ENCODE measurements around the gene NAV2.

NAV2 gene

DNA sequence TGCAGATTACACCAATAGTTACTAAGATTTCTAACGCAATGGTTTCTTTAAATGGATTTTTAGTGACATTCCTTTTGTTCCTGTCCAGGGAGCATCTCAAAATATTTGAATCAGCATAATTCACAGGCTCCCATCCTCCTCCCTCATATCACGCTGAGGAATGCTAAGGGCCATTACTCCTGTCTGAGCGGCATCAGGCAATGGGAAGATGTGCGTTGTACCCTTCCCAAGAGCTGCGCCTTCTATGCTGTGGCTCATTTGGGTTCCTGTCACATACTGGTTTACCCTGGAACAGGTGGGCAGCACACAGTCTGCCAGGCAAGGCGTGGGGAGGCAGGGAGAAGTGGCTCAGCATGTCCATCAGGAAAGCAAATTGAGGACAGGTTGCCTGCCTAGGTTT is 325.8 kb downstream of the NAV2 start:
- DNase-seq (ENCODE audit: low read depth) = no peak

DNA sequence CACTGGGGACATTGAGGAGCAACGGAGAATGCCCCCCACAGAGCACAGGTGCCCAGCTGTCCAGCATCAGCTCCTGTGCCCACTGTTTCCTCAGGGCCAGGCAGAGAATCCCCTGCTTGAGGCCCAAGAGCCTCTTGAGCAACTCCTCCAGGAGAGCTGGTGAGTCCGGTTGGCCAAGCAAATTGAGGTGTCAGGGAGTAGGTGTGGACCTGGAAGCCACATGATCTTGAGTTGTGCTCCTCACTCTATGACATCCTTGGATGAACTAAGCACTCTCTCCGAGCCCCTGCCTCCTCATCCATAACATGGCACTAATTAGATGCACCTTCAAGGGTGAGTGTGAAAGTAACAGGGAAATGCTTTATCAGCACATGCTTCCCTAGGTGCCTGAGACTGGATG is 326.3 kb downstream of the NAV2 start:
- DNase-seq (ENCODE audit: low read depth) = no peak

DNA sequence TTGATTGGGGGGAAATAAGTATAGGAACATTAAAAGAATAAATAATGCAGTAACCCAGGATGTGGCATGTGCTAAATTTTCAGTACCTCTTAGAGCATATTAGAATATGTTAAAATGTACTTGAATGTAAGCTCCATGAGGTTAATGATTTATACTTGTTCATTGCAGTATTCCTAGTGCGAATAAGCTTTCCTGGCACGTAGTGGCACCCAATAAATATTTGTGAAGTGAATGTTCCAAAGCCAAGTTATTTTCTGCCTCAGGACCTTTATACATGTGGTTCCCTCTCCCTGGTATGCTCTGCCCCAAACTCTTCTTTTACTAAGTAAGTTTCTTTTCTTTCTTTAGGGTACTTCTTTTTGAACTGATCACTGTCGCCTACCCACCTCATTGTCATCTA is 328.9 kb downstream of the NAV2 start:
- no peak for DNase-seq (ENCODE audit: low read depth)

DNA sequence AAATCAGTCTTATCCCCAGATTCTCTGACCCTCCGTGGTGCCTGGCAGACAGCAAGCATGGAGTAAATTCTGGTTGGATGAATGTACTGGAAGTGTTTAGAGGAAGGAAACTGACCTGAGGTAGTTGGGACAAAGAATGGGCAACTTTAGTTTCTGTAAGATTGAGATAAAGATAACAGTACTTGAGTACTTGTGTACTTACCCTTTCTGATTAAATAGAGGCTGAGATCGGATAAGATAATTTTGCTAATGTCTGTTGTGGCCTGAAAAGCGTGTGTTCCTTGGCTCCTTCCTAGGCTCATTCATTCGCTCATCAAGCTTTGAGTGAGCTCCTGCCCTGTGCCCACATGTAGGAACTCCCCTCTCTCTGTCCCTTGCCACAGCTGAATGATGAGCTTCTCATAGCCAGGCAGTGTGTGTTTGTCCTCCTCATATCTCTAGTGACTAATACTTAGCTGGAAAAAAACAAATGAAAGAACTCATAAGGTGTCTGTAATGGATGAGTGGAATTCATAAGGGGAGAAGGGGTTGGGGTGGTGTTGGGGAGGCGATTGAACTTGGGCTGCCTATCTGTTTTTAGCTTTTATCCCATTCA is 329.5 kb downstream of the NAV2 start:
- DNase-seq (ENCODE audit: low read depth) = no peak

DNA sequence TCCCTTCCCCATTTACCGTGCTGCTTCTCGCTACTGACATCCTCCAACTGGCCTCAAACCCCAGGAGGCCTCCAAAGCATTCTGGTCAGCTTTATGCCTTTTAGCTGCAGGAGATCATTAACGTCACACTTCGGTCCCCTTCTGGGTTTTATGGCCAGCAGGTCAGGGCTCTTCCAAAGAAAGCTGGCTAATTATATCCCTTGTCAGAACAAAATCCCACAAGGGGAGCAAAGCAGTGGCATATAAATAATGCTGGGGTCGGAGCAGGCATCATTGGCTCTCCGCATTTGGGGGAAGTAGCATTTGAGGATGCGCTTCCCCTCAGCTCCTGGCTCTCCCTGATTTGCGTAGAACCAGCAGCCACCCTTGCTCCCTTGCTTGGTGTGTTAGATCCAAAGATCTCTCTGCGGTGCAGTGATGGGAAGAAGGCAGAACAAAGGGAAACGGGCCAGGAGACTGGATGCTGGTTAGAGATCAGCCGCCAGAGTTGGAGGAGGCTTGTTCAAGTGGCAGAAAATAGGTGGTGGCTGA is 330.2 kb downstream of the NAV2 start:
- DNase-seq (ENCODE audit: low read depth) = no peak

DNA sequence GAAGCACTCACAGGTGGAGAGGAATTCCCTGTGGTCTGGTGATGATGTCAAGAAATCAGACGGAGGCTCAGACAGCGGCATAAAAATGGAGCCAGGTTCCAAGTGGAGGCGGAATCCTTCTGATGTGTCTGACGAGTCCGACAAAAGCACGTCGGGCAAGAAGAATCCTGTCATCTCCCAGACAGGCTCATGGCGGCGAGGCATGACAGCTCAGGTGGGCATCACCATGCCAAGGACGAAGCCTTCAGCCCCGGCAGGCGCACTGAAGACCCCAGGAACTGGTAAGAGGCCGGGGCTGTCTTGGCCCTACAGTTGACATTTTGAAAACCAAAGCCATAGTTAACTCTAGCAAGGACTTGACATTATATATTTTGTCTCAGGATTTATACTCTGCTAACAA is 331.4 kb downstream of the NAV2 start:
- no peak for DNase-seq (ENCODE audit: low read depth)

DNA sequence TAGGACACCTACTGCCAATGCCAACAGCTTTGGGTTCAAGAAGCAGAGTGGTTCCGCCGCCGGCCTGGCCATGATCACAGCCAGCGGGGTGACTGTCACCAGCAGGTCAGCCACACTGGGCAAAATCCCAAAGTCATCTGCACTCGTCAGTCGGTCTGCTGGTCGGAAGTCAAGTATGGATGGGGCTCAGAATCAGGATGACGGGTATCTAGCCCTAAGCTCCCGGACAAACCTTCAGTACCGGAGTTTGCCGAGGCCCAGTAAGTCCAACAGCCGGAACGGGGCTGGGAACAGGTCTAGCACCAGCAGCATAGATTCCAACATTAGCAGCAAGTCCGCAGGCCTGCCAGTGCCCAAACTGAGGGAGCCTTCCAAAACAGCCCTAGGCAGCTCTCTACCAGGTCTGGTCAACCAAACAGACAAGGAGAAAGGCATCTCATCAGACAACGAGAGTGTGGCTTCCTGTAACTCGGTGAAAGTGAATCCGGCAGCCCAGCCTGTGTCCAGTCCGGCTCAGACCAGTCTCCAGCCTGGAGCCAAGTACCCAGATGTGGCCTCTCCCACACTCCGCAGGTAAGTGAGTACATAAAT is 332.6 kb downstream of the NAV2 start:
- DNase-seq (ENCODE audit: low read depth) = no peak

DNA sequence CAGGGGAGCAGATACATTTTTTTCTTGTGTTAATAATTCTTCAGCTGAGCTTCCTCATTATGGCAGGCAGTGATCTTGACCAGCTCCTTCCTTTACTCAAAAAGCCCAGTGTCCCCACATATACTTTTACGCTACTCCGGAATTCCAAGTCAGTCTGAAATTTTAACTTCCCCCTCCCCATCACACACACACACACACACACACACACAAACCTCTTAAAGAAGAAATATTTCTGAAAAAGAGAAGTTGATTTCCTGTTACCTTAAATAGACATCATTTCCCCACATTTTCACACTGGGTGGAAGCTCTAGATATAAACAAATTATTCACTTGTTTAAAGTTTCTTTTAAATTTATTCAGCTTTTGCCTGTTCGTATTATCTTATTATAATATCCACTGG is 333.8 kb downstream of the NAV2 start:
- DNase-seq (ENCODE audit: low read depth) = no peak

DNA sequence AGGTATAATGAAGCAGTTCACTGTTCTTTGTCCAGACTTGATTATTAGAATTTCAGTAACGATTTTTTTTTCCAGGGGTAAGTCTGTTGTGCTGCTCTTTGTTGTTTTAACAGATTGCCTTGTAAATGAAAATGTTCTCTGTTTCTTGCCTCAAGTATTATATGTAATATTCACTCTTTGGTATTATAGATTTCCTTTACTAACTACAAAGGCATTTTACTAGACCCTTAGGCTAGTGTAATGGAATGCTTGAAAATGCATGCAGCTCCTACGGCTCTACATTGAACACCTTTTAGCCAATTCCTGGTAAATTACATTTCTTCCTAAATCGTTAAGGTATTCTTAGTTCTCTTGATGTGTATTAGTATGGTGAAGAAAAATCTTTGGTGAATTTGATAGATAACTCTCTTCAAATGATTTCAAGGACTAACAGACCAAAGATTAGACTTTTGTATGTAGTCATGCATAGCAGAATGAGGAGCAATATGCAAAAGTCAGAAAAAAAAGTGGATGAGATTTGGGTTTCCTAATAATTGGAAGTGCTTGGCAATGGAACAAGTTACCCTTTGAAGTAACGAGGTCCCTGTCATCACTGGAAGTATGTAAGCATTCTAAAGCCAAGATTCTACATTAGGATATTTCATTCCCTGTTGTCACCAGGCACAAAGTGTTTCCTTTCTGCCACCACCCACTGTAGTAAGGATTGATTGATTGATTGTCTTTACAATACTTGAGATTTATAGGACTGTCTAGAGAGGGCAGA is 334.6 kb downstream of the NAV2 start:
- DNase-seq (ENCODE audit: low read depth) = no peak

DNA sequence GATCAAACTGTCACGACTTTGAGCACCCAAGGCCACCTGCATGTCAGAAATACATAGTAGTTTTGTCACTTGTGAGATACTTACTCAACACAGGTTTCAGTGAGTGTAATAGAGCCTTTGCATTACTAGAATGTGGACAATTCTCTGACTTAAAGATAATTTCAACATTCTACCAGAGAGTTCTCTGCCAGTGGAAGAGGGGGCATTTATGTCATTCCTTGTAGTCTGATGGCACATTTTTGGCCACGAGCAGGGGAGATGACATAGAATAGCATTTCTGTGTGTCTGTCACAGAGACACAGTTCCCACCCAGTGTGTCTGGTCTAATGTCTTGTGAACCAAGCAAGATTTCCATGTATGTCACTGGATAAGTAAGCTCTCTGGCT is 335.1 kb downstream of the NAV2 start:
- DNase-seq (ENCODE audit: low read depth) = no peak

DNA sequence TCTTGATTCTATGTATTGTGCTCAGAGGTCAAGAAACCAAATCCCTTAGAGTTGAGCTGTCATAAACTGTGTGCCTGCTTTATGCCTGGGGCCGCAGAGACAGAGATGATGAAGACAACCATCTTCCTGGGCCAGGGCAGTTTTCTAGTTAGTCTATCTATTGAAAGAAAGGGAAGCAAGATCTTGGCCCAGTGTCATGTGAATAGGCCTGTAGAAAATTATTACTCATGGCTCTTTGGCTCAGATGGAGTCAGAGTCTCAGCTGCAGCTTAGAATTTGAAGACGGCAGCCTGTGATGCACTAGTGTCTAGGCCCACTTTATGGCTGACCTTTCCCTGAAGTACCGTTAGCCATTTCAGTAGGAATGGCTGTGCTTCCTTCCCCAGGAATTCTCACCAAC is 335.6 kb downstream of the NAV2 start:
- no peak for DNase-seq (ENCODE audit: low read depth)

DNA sequence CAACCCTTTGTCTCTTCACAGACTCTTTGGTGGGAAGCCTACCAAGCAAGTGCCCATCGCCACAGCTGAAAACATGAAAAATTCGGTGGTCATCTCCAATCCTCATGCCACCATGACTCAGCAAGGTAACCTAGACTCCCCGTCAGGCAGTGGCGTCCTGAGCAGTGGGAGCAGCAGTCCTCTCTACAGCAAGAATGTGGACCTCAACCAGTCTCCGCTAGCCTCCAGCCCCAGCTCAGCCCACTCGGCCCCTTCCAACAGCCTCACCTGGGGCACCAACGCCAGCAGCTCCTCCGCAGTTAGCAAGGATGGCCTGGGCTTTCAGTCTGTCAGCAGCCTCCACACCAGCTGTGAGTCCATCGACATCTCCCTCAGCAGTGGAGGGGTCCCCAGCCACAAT is 336.1 kb downstream of the NAV2 start:
- no peak for DNase-seq (ENCODE audit: low read depth)

DNA sequence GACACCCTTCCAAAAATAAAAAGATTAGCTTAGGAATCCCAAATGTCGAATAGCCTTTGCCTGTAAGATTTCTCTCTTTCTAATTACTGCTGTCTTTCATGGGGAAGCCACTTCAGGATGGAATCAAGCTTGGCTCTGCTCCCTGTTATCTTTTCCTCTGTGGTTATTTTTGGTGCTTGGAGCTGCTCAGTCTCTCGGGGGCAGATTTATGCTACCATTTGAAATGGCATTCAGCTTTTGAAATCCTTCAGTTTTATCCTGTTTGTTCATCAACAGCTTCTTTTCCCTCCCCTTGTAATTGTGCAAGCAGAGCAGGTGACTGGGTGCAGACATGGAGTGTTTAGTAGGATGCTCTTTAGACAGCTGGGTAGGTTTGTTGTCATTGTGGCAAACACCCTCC is 336.6 kb downstream of the NAV2 start:
- DNase-seq (ENCODE audit: low read depth) = no peak

DNA sequence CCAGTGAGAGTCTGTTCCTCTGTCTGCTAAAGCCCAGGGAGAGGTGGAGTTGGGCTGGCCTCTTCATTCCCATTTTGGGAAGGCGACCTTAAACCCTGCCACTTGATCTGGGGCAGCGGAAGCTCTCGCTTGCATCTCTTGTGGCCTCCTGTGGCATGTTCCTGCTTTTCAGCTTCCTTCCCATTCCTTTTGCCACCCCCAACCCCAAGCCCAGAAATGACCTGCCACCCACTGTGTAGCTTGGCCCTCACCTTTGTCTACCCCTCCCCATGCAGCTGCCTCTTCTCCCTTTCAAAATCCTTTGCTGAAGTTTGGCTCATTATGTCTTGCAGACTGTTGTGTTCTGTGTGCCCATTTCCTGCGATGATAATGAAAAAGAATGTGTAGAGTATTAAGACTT is 337.4 kb downstream of the NAV2 start:
- DNase-seq (ENCODE audit: low read depth) = no peak

DNA sequence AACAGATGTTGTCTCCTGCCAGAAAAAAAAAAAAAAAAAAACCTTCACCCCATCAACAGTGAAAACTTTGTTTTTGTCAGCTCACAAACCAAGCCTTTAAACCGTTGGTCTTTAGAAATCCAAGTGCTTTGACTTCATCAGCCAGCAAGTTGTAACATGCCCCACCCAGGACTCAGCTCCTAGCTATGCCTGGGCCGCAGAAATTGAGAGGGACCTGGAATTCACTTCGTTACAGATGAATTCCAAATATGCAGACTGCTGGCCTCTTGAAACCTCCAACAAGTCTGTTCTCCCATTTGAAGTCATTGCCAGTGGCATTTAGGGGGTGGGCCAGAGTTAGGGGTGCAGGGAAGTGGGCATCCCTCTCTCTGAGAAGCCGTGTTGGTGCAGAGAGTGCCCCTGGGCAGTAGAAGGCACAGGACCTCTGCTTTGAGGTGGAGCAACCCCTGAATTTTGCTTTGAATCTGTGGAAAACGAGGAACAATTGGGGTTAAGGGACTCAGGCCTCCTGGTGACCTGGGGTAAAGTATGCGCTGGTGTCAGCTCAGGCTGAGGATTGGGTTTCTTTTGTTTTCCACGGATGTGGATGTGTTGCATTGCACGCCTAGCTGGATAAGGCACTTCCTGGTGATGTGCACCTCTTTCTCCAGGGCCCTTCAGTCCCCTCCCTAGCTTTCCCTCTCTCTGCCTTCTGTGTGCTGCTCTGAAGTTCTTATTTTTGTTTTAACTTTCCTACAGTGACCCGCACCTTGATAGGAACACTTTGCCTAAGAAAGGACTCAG is 338.1 kb downstream of the NAV2 start:
- no peak for DNase-seq (ENCODE audit: low read depth)

DNA sequence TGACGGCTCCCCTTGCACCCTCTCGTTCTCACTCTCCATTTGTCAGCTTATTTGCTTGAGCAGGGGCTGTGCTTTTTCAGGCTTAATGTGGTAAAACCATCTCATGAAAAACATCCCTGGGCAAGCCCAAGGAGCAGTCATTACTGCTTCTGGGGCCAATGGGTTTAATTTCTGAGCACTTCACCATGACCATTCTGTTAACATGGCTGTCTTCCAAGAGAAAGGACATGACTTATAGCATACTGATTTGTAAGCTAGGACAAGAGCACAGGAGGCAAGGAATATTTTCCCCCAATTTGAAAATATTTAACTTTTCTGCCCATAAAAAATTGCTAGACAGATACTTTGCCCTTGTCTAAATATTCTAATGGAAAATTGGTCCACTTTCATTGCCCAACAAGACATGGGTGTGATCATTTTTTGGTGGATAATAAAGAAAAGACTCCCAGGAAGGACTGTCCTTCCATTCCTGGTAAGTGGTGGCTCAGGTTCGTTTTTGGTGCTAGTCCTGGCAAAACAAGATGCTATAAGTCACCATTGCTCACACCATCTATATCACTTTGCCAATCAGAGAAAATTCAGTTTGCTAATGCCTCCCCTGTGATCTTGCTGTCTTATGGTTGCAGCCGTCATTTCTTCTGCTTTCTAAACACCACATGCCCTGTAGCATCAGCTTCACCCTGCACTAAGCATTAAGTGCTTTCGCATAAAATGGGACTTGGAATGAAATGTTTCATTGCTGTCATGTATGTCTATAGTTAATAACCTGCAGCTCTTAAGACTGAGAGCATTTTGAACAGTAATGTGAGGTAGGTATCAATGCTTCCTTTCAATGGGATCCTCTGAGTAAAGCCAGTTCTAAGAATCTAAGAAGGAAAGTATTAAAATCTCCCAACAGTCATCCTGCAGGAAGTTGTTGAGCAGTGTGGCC is 339.1 kb downstream of the NAV2 start:
- DNase-seq (ENCODE audit: low read depth) = no peak

DNA sequence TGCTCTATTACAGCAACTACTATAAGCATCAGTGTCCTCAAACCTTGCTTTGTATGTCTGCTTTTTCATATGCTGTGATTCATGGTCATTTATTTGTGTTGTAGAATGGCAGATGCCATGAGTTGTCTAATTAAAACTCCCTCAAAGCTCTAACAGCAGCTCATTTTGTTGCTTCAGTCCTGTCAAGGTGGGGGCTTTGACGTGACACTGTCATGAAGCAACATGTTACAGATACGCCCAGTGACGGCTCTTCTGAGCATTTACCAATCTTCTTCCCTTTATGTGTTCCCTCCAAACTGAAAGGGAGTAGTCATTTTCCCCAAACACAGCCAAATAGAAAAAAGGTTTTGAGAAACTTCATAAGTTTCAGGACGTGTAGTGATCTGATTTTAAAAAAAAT is 340.9 kb downstream of the NAV2 start:
- DNase-seq (ENCODE audit: low read depth) = no peak

DNA sequence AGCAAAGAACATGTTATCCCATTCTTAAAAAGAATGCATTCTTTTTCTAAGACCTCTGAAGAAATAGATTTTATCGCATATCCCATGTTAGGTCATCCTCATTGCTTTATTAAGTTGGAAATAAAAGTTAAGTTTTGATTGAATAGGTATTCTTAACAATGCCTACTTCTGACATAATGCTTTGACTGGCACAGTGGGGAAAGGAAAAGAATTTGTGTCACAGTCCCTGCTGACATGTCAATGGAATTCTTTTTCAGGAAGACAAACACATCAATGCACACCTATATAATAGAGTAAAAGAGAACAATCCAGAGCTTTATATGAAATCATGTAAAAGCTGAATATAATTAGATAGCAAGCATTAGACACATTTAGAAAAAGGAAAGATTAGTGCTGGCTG is 341.9 kb downstream of the NAV2 start:
- no peak for DNase-seq (ENCODE audit: low read depth)

DNA sequence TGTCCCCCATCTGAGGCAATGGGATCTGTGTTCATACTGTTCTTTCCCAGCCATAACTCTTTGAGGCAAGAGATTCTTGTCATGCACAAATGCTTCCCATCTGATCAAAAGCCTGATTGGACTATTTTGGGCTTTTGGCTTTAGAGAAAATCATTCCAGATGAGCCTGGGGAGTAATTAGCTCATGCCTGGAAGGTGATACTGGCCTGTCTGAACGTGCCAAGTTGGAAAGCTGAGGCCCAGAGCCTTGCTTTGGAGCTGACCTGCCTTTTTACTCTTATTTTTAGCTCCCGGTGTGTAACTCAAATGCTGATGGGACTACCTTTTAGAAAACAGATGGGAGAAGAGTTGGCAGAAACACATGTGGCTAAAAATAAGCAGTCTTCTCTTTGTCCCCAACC is 342.7 kb downstream of the NAV2 start:
- DNase-seq (ENCODE audit: low read depth) = no peak

DNA sequence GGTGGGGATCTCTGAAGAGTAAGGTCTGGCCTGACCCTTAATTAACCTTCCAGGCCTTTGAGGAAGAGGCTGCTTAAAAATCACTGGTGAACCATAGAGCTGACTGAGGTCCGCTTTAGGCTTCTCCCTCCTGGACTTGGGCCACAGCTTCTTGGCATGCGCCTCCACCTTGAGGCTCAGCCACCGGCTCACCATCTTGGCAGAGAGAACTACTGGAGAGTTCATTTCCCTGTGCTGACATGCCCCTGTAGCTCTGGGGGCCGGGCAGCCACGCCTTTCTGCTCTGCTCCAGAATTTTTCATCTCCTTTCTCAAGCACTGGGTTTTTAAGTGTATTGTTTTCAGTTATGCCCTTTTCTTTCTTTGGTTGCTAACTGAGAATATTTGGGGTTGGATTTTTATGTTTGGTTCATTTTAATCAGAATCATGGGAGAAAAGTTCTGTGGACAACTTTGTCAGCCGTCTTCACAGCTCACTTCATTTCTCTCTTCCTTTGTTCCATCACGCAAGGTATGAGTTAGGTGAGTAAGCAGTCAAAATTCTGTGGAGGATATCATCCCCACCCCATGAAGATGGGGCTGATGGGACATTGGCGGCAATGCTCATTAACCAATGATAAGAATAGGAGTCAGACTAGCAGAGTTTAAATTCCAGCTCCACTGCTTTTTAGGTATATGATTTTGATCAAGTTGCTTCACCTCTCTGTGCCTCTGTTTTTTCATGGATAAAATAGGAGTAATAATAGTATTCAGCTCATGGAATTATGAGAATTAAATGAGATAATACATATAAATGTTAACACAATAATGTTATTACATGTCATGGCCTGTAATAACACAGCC is 343.7 kb downstream of the NAV2 start:
- no peak for DNase-seq (ENCODE audit: low read depth)
